GM12878 (cell line): ENCODE data around the gene MLEC. TPM values are rescaled to one million over a fixed set of nuclear protein-coding genes. Genes with fewer than 3 reads are reported as not detected.

Source experiments
- ATAC-seq: fragments of 200-7000 bp; cut with Tn5 transposase; 3 replicates; pipeline ENCODE4 v1.9.1; 2020; ENCODE audit warnings: mild to moderate bottlenecking, moderate library complexity
- BruUV-seq: library from RNA; stranded (reverse); fragments of 400-500 nt; replicated peaks from 2 replicates; lab custom pipeline; 2021; lab: Mats Ljungman, UMichigan
- CTCF ChIA-PET: fragments of 300-600 bp; sonication (Branson Sonifier 250); formaldehyde crosslinking; extraction: SDS; loops from one replicate; lab custom pipeline; 2021; ENCODE audit warnings: inconsistent platforms; lab: Yijun Ruan, JAX
- POLR2A ChIA-PET: fragments of 350-600 bp; formaldehyde crosslinking; extraction: SDS; loops from one replicate; lab custom pipeline; 2021; ENCODE audit warnings: inconsistent platforms; lab: Charles Lee
- RAD21 ChIA-PET: fragments of 300-600 bp; sonication (Branson Sonifier 250); formaldehyde crosslinking; loops from one replicate; lab custom pipeline; 2023; ENCODE audit warnings: antibody characterized with exemption; ENCODE audit not compliant: unreplicated experiment; lab: Charles Lee
- SMC1A ChIA-PET: fragments of 300-600 bp; sonication (Branson Sonifier 250); formaldehyde crosslinking; loops from one replicate; lab custom pipeline; 2023; ENCODE audit not compliant: unreplicated experiment, uncharacterized antibody; lab: Charles Lee
- DNase-seq: peaks from one replicate; pipeline ENCODE4 v3.0.0-alpha.2; 2011; ENCODE audit warnings: low read depth, low spot score
- FAIRE-seq: peaks from 3 replicates; lab custom pipeline; 2011; peaks lifted over from hg19 to GRCh38; lab: Jason Lieb, UNC
- H2AFZ ChIP-seq: 2 replicates; pipeline ENCODE4 v1.6.0; 2011; ENCODE audit warnings: low read depth, low read length, control low read depth; ENCODE audit not compliant: control insufficient read depth
- H3K27ac ChIP-seq: 2 replicates; pipeline ENCODE4 v1.5.1; 2011; ENCODE audit warnings: control low read depth; ENCODE audit not compliant: control insufficient read depth, insufficient read depth
- H3K27me3 ChIP-seq, 2 experiments: replicated peaks in 1 of 2; 2 replicates each; pipeline versions ENCODE4 v1.6.0 to v1.6.1; 2011; ENCODE audit warnings: low read length in 1 of 2; ENCODE audit not compliant: control insufficient read depth in 2 of 2, insufficient read depth in 2 of 2
- H3K36me3 ChIP-seq, 2 experiments: 2 replicates each; pipeline ENCODE4 v1.5.1; 2011; ENCODE audit warnings: low read length in 1 of 2; ENCODE audit not compliant: control insufficient read depth in 2 of 2, insufficient read depth in 2 of 2
- H3K4me1 ChIP-seq: 2 replicates; pipeline ENCODE4 v1.6.1; 2011; ENCODE audit warnings: mild to moderate bottlenecking, low read length, moderate library complexity, mixed read lengths; ENCODE audit not compliant: control insufficient read depth, insufficient read depth
- H3K4me2 ChIP-seq: 2 replicates; pipeline ENCODE4 v1.6.0; 2011; ENCODE audit warnings: control low read depth; ENCODE audit not compliant: control insufficient read depth, insufficient read depth
- H3K4me3 ChIP-seq: fragments of 200-600 bp; sonication (generic); 2 replicates; pipeline ENCODE4 v1.5.1; 2016
- H3K79me2 ChIP-seq: 2 replicates; pipeline ENCODE4 v1.6.0; 2011; ENCODE audit warnings: low read length; ENCODE audit not compliant: control insufficient read depth, insufficient read depth
- H3K9ac ChIP-seq: 2 replicates; pipeline ENCODE4 v1.8.0; 2011; ENCODE audit warnings: low read length, control low read depth, mixed read lengths; ENCODE audit not compliant: control insufficient read depth, insufficient read depth
- H3K9me3 ChIP-seq: replicated peaks from 3 replicates; pipeline ENCODE4 v1.5.1; 2011; ENCODE audit warnings: mild to moderate bottlenecking, low read length; ENCODE audit not compliant: control insufficient read depth, insufficient read depth
- H4K20me1 ChIP-seq: 2 replicates; pipeline ENCODE4 v1.6.0; 2011; ENCODE audit not compliant: control insufficient read depth, insufficient read depth
- CBX3 ChIP-seq: fragments of 200-600 bp; sonication (generic); IDR thresholded peaks from 2 replicates; pipeline ENCODE4 v1.6.1; 2016; ENCODE audit warnings: low read depth, borderline replicate concordance
- CHD4 ChIP-seq: fragments of 200-600 bp; sonication (generic); IDR thresholded peaks from 2 replicates; pipeline ENCODE4 v1.6.1; 2016; ENCODE audit warnings: mild to moderate bottlenecking
- ETV6 ChIP-seq, 2 experiments: fragments of 450-650 bp in 1 of 2; IDR thresholded peaks in 1 of 2; conservative IDR thresholded peaks in 1 of 2; 2 replicates each; pipeline ENCODE4 v1.6.1; 2014; ENCODE audit warnings: antibody characterized with exemption in 1 of 2, borderline replicate concordance in 1 of 2, low read depth in 1 of 2, mild to moderate bottlenecking in 1 of 2, moderate library complexity in 1 of 2
- HDGF ChIP-seq: fragments of 450-650 bp; IDR thresholded peaks from 2 replicates; pipeline ENCODE4 v1.6.1; 2016; ENCODE audit warnings: antibody characterized with exemption
- KLF5 ChIP-seq: fragments of 450-650 bp; IDR thresholded peaks from 2 replicates; pipeline ENCODE4 v1.6.1; 2014; ENCODE audit warnings: mild to moderate bottlenecking; ENCODE audit not compliant: partially characterized antibody
- NBN ChIP-seq: fragments of 450-650 bp; IDR thresholded peaks from 2 replicates; pipeline ENCODE4 v1.6.1; 2016
- NKRF ChIP-seq: fragments of 450-650 bp; conservative IDR thresholded peaks from 2 replicates; pipeline ENCODE4 v1.6.1; 2017; ENCODE audit warnings: mild to moderate bottlenecking, moderate library complexity
- RUNX3 ChIP-seq: IDR thresholded peaks from 2 replicates; pipeline ENCODE4 v1.6.1; 2012; ENCODE audit warnings: low read length, inconsistent platforms
- SIN3A ChIP-seq: IDR thresholded peaks from 2 replicates; pipeline ENCODE4 v1.6.1; 2012; ENCODE audit warnings: low read depth, low read length, improper control_type of control experiment
- SMC3 ChIP-seq: IDR thresholded peaks from 2 replicates; pipeline ENCODE4 v1.6.1; 2011; ENCODE audit warnings: low read length, improper control_type of control experiment, borderline replicate concordance
- WGBS: methylation state at CpG from one replicate; pipeline ENCODE4 v1.1.6; 2016; ENCODE audit warnings: low lambda C conversion rate; ENCODE audit not compliant: insufficient replicate concordance, insufficient coverage; ENCODE audit errors: missing lambda C conversion rate; 5-methylcytosine and 5-hydroxymethylcytosine counted together
- in situ Hi-C: fragments of 300-500 bp; cut with MboI; formaldehyde crosslinking; loops from 9 replicates; pipeline ENCODE4 v1.14.3; 2018; ENCODE audit warnings: mixed read lengths
- intact Hi-C: fragments of 100-400 bp; cut with micrococcal nuclease; formaldehyde crosslinking; loops from one replicate; pipeline ENCODE4 v1.14.2; 2022; ENCODE audit not compliant: unreplicated experiment
- polyA plus RNA-seq, 11 experiments: library from polyadenylated mRNA; depleted of rRNA in 4 of 11; unstranded in 6 of 11; stranded (reverse) in 5 of 11; fragments of >200 nt; fragmentation: Nextera tagmentation in 4 of 11; fragmentation: Illumina TruSeq in 1 of 11; extraction: Ambion mirVana in 4 of 11; extraction: Trizol in 1 of 11; gene quantifications; 1 replicate in 1 of 11; 2 replicates in 10 of 11; pipeline versions ENCODE4 v1.2.1 to v1.2.3, GENCODE V29; 2011 to 2016; ENCODE audit warnings: inconsistent platforms in 2 of 11, missing spikeins in 2 of 11, low read depth in 1 of 11
- total RNA-seq, 4 experiments: library from RNA; depleted of rRNA in 3 of 4; stranded (reverse); fragments of >200 nt in 3 of 4; fragmentation: Illumina TruSeq in 1 of 4; extraction: Trizol in 1 of 4; gene quantifications; 2 replicates each; pipeline versions ENCODE4 v1.2.1 to v1.2.3, GENCODE V29; 2013 to 2021

Gene MLEC
- total and polyA plus RNA-seq, 10 of the 15 experiments (the other 5 are each of a cell fraction or from before 2014, with no cell fraction given) = 26.7 to 172 (median 103) TPM

- intact Hi-C loops (loop anchor here (5.0 kb wide), 2 partner anchors 64 to 466 kb away; partner anchors contain the start of gene POP5), in situ Hi-C loops (loop anchor here (5.0 kb wide), 2 partner anchors 66 to 326 kb away; partner anchors contain the start of gene UNC119B)
- H3K9ac ChIP-seq = no peak overlapping the region
- RAD21 ChIA-PET = interaction anchor here (0.6 to 7.3 kb wide), 10 partner anchors 23 to 368 kb away, joined by 3 to 144 read pairs (median 22); partner anchors contain the start of genes MLEC, POP5 and UNC119B
- H2AFZ ChIP-seq = no peak overlapping the region
- SMC1A ChIA-PET = interaction anchor here (0.6 to 8.8 kb wide), 15 partner anchors 11 to 326 kb away, joined by 3 to 167 read pairs (median 9); partner anchors contain the start of genes MLEC, POP5 and UNC119B
- H3K27ac ChIP-seq = no peak overlapping the region
- 44% methylated on average over 6 of the region's 6 CpGs for WGBS
- peaks cover 19% of the 10 kb centered on the region for H3K4me1 ChIP-seq
- H3K4me3 ChIP-seq = no peak overlapping the region
- POLR2A ChIA-PET = interaction anchor here (1.0 kb wide), 1 partner anchor 42 kb away, joined by 3 read pairs; no protein-coding TSS in a partner anchor
- CTCF ChIA-PET = interaction anchor here (0.6 to 14.4 kb wide), 31 partner anchors 11 to 465 kb away, joined by 3 to 454 read pairs (median 4); partner anchors contain the start of genes MLEC, POP5 and UNC119B
- DNase-seq = no peak
- ATAC-seq = no peak
- peaks cover 6 to 8% of the 10 kb centered on the region in 2 experiments for H3K27me3 ChIP-seq
- no peaks in the 10 kb centered on the region for H3K36me3 ChIP-seq
- BruUV-seq = no TSS peak
- no peaks in the 10 kb centered on the region for H3K9me3 ChIP-seq
- H4K20me1 ChIP-seq = no peaks in the 10 kb centered on the region
- H3K4me2 ChIP-seq = no peak overlapping the region
- TF ChIP-seq NKRF = no peak
- TF ChIP-seq ETV6 (conservative IDR thresholded peaks at IDR 0.05 in 1 of 2, IDR thresholded peaks at IDR 0.05 in 1 of 2; ENCODE audit: borderline replicate concordance in 1 of 2, low read depth in 1 of 2) = no peak
- no peak for TF ChIP-seq SIN3A
- TF ChIP-seq CHD4 = no peak
- TF ChIP-seq RUNX3 = no peak
- no peak for TF ChIP-seq CBX3
- no peak for TF ChIP-seq NBN
- TF ChIP-seq KLF5 = no peak
- TF ChIP-seq HDGF = no peak
- no peak for TF ChIP-seq SMC3
- no peak for FAIRE-seq
- H3K79me2 ChIP-seq = no peaks in the 10 kb centered on the region
These were observed 40.9 kb upstream of the MLEC start for GRCh38 chr12:120646044-120646443.
